Memory B cell (primary cell): ENCODE measurements around the gene DNAH11.
A peak's percentile ranks its signal among the peaks of the same experiment; 100 is the strongest.
"Not testable (repeated sequence)": the region's sequence is repeated elsewhere in the genome, so short reads cannot be mapped to it uniquely, and the experiment has no call there.

Source experiments
- ATAC-seq: fragments of 150-1000 bp; cut with Tn5 transposase; 2 replicates; pipeline ENCODE4 v1.10.0; 2021; ENCODE audit warnings: low read depth, mild to moderate bottlenecking, moderate library complexity
- DNase-seq, 2 donors: peaks; one replicate each; pipeline ENCODE4 v3.0.0; 2022; ENCODE audit warnings: low spot score in 2 of 2
- H3K27ac Mint-ChIP-seq: one replicate; pipeline ENCODE4 v1.8.0; 2022; ENCODE audit warnings: mild to moderate bottlenecking, moderate library complexity, mixed read lengths
- H3K27me3 Mint-ChIP-seq: one replicate; pipeline ENCODE4 v1.8.0; 2022; ENCODE audit warnings: mixed read lengths
- H3K36me3 Mint-ChIP-seq: one replicate; pipeline ENCODE4 v1.8.0; 2022; ENCODE audit warnings: mild to moderate bottlenecking, mixed read lengths
- H3K4me1 Mint-ChIP-seq: one replicate; pipeline ENCODE4 v1.8.0; 2022; ENCODE audit warnings: mixed read lengths
- H3K4me3 Mint-ChIP-seq: one replicate; pipeline ENCODE4 v1.8.0; 2022; ENCODE audit warnings: mild to moderate bottlenecking, moderate library complexity, mixed read lengths
- H3K9me3 Mint-ChIP-seq: one replicate; pipeline ENCODE4 v1.8.0; 2022; ENCODE audit warnings: mixed read lengths

DNAH11 gene

GRCh38 chr7:21922605-21923004 is 379.8 kb downstream of the DNAH11 start:
- Mint-ChIP-seq H3K27me3 (no peaks in the 10 kb centered on the region), H3K27ac (peak overlapping the region; percentile 25), H3K4me1 (peaks cover 32% of the 10 kb centered on the region), H3K9me3 (no peaks in the 10 kb centered on the region), H3K4me3 (no peak overlapping the region), H3K36me3 (peaks cover 12% of the 10 kb centered on the region)
- DNase-seq (no peak), ATAC-seq (no peak)

- H3K27ac Mint-ChIP-seq: no peak overlapping the region
- peaks cover 17% of the 10 kb centered on the region for H3K36me3 Mint-ChIP-seq
- no peak overlapping the region for H3K4me3 Mint-ChIP-seq
- DNase-seq (no peak), ATAC-seq (no peak)
- H3K27me3 Mint-ChIP-seq: no peaks in the 10 kb centered on the region
- H3K4me1 Mint-ChIP-seq: peaks cover 35% of the 10 kb centered on the region
- no peaks in the 10 kb centered on the region for H3K9me3 Mint-ChIP-seq
Observed at GRCh38 chr7:21923658-21924057, 380.8 kb downstream of the DNAH11 start.

- DNase-seq (no peak), ATAC-seq (no peak)
- H3K36me3 Mint-ChIP-seq: peaks cover 35% of the 10 kb centered on the region
- no peak overlapping the region for H3K4me3 Mint-ChIP-seq
- peaks cover 34% of the 10 kb centered on the region for H3K4me1 Mint-ChIP-seq
- peaks cover 5% of the 10 kb centered on the region for H3K9me3 Mint-ChIP-seq
- no peak overlapping the region for H3K27ac Mint-ChIP-seq
- no peaks in the 10 kb centered on the region for H3K27me3 Mint-ChIP-seq
Observed at GRCh38 chr7:21926448-21926847, 383.6 kb downstream of the DNAH11 start.

DNA sequence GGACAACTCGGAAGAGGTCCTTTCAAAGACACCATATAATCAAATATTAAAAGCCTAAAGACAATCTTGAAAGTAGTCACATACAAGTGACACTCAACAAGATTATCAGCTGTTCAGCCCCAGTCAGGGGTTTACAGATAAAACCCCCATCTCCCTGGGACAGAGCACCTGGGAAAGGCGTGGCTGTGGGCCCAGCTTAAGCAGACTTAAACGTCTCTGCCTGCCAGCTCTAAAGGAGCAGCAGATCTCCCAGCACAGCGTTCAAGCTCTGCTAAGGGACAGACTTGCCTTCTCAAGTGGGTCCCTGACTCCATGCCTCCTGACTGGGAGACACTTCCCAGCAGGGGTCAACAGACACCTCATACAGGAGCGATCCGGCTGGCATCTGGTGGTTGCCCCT is 384.9 kb downstream of the DNAH11 start:
- Mint-ChIP-seq H3K36me3 (peaks cover 38% of the 10 kb centered on the region), H3K27ac (no peak overlapping the region), H3K27me3 (no peaks in the 10 kb centered on the region), H3K4me1 (peaks cover 37% of the 10 kb centered on the region), H3K9me3 (peaks cover 5% of the 10 kb centered on the region), H3K4me3 (no peak overlapping the region)
- DNase-seq (no peak), ATAC-seq (no peak)

- Mint-ChIP-seq H3K9me3 (peaks cover 12% of the 10 kb centered on the region), H3K4me1 (peaks cover 43% of the 10 kb centered on the region), H3K36me3 (peaks cover 51% of the 10 kb centered on the region)
- H3K27me3 Mint-ChIP-seq, H3K4me3 Mint-ChIP-seq, H3K27ac Mint-ChIP-seq, ATAC-seq, DNase-seq: not testable (repeated sequence)
Observed at GRCh38 chr7:21933293-21933692, 390.5 kb downstream of the DNAH11 start.

DNA sequence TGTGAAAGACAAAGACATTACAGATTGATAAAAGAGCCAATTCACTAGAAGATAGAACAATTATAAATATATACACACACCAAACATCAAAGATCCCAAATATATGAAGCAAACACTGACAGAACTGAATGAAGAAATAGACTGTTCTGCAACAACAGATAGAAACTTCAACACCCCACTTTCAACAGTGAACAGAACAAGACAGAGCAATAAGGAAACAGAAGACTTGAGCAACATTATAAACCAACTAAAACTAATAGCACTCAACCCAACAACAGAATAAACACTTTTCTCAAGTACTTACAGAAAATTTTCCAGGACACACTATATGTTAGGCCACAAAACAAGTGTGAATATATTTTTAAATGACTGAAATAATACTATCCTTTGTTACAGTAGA is 392.0 kb downstream of the DNAH11 start:
- peaks cover 38% of the 10 kb centered on the region for H3K36me3 Mint-ChIP-seq
- peak overlapping the region; percentile 61 for H3K27ac Mint-ChIP-seq
- ATAC-seq (no peak), DNase-seq (no peak)
- H3K9me3 Mint-ChIP-seq: peaks cover 10% of the 10 kb centered on the region
- H3K27me3 Mint-ChIP-seq: no peaks in the 10 kb centered on the region
- H3K4me1 Mint-ChIP-seq: peaks cover 41% of the 10 kb centered on the region
- H3K4me3 Mint-ChIP-seq: peak overlapping the region; percentile 18

DNA sequence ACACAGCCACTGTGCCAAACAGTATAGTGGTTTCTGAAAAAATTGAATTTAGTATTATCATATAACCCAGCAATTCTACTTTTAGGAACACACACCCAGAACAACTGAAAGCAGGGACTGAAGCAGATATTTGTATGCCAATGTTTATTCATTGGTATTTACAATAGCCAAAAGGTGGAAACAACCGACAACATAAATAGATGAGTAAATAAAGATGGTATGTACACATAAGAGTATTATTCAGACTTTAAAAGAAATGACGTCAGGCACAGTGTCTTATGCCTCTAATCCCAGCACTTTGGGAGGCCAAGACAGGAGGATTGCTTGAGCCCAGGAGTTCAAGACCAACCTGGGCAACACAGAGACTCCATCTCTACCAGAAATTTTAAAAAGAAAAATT is 395.6 kb downstream of the DNAH11 start:
- Mint-ChIP-seq H3K27ac (peak overlapping the region; percentile 53), H3K27me3 (no peaks in the 10 kb centered on the region), H3K4me1 (peaks cover 56% of the 10 kb centered on the region), H3K4me3 (no peak overlapping the region), H3K36me3 (peaks cover 22% of the 10 kb centered on the region), H3K9me3 (peaks cover 6% of the 10 kb centered on the region)
- ATAC-seq (no peak), DNase-seq (no peak)

GRCh38 chr7:21939136-21939857 is 396.5 kb downstream of the DNAH11 start:
- Mint-ChIP-seq H3K4me1 (peaks cover 54% of the 10 kb centered on the region), H3K27me3 (no peaks in the 10 kb centered on the region), H3K27ac (peak overlapping the region; percentile 53), H3K36me3 (peaks cover 20% of the 10 kb centered on the region), H3K4me3 (peak overlapping the region; percentile 11), H3K9me3 (peaks cover 4% of the 10 kb centered on the region)
- ATAC-seq: peak; percentile 67
- no peak for DNase-seq

DNA sequence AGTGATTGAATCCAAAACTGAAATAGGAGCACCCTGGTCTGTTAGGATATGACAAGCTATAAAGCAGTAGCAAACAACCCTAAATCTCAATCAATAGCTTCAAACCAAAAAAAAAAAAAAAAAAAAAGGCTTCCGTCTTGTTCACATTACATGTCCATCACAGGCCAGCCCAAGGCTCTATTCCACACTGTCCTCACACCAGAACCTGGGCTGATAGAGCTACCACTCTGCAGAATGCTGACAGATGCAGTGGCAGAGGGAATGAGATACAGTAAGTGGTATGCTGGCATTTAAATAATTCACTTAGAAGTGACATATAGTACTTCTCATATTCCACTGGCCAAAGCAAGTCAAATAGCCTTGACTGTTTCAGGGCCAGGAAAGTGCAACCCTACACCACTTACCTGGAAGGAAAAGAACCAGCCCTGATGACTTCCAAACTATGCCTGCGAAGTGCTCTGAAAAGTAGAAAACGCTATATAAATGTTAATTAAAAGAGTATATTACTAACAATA is 397.1 kb downstream of the DNAH11 start:
- H3K27ac Mint-ChIP-seq: peak overlapping the region; percentile 53
- no peak overlapping the region for H3K4me3 Mint-ChIP-seq
- peaks cover 15% of the 10 kb centered on the region for H3K36me3 Mint-ChIP-seq
- H3K9me3 Mint-ChIP-seq: peaks cover 2% of the 10 kb centered on the region
- no peaks in the 10 kb centered on the region for H3K27me3 Mint-ChIP-seq
- no peak for DNase-seq
- peaks cover 51% of the 10 kb centered on the region for H3K4me1 Mint-ChIP-seq
- ATAC-seq: no peak

- ATAC-seq: peak; percentile 26
- H3K4me3 Mint-ChIP-seq: peak overlapping the region; percentile 35
- no peaks in the 10 kb centered on the region for H3K27me3 Mint-ChIP-seq
- H3K36me3 Mint-ChIP-seq: peaks cover 8% of the 10 kb centered on the region
- peak overlapping the region; percentile 51 for H3K27ac Mint-ChIP-seq
- peak; percentile 18 to 25 for DNase-seq
- H3K4me1 Mint-ChIP-seq: peaks cover 47% of the 10 kb centered on the region
- no peaks in the 10 kb centered on the region for H3K9me3 Mint-ChIP-seq
Observed at GRCh38 chr7:21941611-21942141, 398.8 kb downstream of the DNAH11 start.

GRCh38 chr7:21942955-21943354 is 400.1 kb downstream of the DNAH11 start:
- H3K9me3 Mint-ChIP-seq: no peaks in the 10 kb centered on the region
- H3K27me3 Mint-ChIP-seq: no peaks in the 10 kb centered on the region
- H3K27ac Mint-ChIP-seq: peak overlapping the region; percentile 60
- no peak for DNase-seq
- H3K36me3 Mint-ChIP-seq: peaks cover 2% of the 10 kb centered on the region
- peaks cover 52% of the 10 kb centered on the region for H3K4me1 Mint-ChIP-seq
- peak overlapping the region; percentile 30 for H3K4me3 Mint-ChIP-seq
- ATAC-seq: no peak

GRCh38 chr7:21943436-21943835 is 400.6 kb downstream of the DNAH11 start:
- H3K4me3 Mint-ChIP-seq: peak overlapping the region; percentile 30
- no peaks in the 10 kb centered on the region for H3K9me3 Mint-ChIP-seq
- H3K27me3 Mint-ChIP-seq: no peaks in the 10 kb centered on the region
- H3K27ac Mint-ChIP-seq: peak overlapping the region; percentile 60
- ATAC-seq (no peak), DNase-seq (no peak)
- no peaks in the 10 kb centered on the region for H3K36me3 Mint-ChIP-seq
- H3K4me1 Mint-ChIP-seq: peaks cover 50% of the 10 kb centered on the region

GRCh38 chr7:21944616-21945453 is 402.0 kb downstream of the DNAH11 start:
- Mint-ChIP-seq H3K27me3 (no peaks in the 10 kb centered on the region), H3K27ac (peak overlapping the region; percentile 97), H3K36me3 (no peaks in the 10 kb centered on the region), H3K9me3 (no peaks in the 10 kb centered on the region), H3K4me3 (peak overlapping the region; percentile 95), H3K4me1 (peaks cover 46% of the 10 kb centered on the region)
- peak in 1 of 2 donors; percentile 54 for DNase-seq
- peak; percentile 14 for ATAC-seq
